ENCODE data around the gene CERS4. TPM values are rescaled to one million over a fixed set of nuclear protein-coding genes. Genes with fewer than 3 reads are reported as not detected.

CERS4 gene
- 2.5 to 3.4 TPM (median 3.3 TPM) in 5 replicates for total RNA-seq (2022; extraction: Qiagen RNA extraction)

GRCh38 chr19:8208922-8209461, at the start of gene CERS4:
Gene CERS4 (plus strand): TSS chr19:8209370. CDS start chr19:8251077, 41,707 bp downstream.

GRCh38 chr19:8307965-8308866, 99.0 kb downstream of the CERS4 start, which contains the start of gene CD320:
Gene CD320 (minus strand): TSS chr19:8308358. CDS start chr19:8308290, 68 bp downstream.

Other genes starting within 250 kb of the CERS4 start
- gene ELAVL1, start 203.7 kb upstream of the CERS4 start, total RNA-seq (2022; extraction: Qiagen RNA extraction) = 61.7 to 69.8 TPM (median 66.7 TPM) in 5 replicates
- gene CCL25, start 156.6 kb upstream of the CERS4 start, total RNA-seq (2022; extraction: Qiagen RNA extraction) = not detected in 5 replicates
- gene FBN3, start 59.8 kb upstream of the CERS4 start, total RNA-seq (2022; extraction: Qiagen RNA extraction) = 0.01 TPM in 3 of 5 replicates, not detected in the others
- 64.1 to 108 TPM (median 106 TPM) in 5 replicates for gene CD320, start 99.0 kb downstream of the CERS4 start, total RNA-seq (2022; extraction: Qiagen RNA extraction)
- 75.7 to 93.7 TPM (median 90.5 TPM) in 5 replicates for gene NDUFA7, start 112.0 kb downstream of the CERS4 start, total RNA-seq (2022; extraction: Qiagen RNA extraction)
- gene RPS28, start 112.1 kb downstream of the CERS4 start, total RNA-seq (2022; extraction: Qiagen RNA extraction) = 403 to 1,017 TPM (median 931 TPM) in 5 replicates
- gene KANK3, start 133.9 kb downstream of the CERS4 start, total RNA-seq (2022; extraction: Qiagen RNA extraction) = 3.1 to 6.2 TPM (median 5.1 TPM) in 5 replicates
- 151 to 287 TPM (median 256 TPM) in 5 replicates for gene ANGPTL4, start 154.8 kb downstream of the CERS4 start, total RNA-seq (2022; extraction: Qiagen RNA extraction)
- 90.2 to 101 TPM (median 94.2 TPM) in 5 replicates for gene RAB11B, start 181.0 kb downstream of the CERS4 start, total RNA-seq (2022; extraction: Qiagen RNA extraction)
- 15.6 to 20.3 TPM (median 17.7 TPM) in 5 replicates for gene MARCHF2, start 203.9 kb downstream of the CERS4 start, total RNA-seq (2022; extraction: Qiagen RNA extraction)
- 229 to 311 TPM (median 235 TPM) in 5 replicates for gene HNRNPM, start 235.6 kb downstream of the CERS4 start, total RNA-seq (2022; extraction: Qiagen RNA extraction)

All from A549 treated with CORT108297 at 1 μM for 4 hours (cell line).